Activated CD8-positive, alpha-beta memory T cell treated with anti-CD3 and anti-CD28 coated beads, Interleukin-2, amount 10 ng/mL, durations not matched to agents 7 days and 5 days (primary cell): ENCODE data around the gene NOL4. TPM values are rescaled to one million over a fixed set of nuclear protein-coding genes. Genes with fewer than 3 reads are reported as not detected.
"Not testable (repeated sequence)": the region's sequence is repeated elsewhere in the genome, so short reads cannot be mapped to it uniquely, and the experiment has no call there.

ENCODE experiments used
- ATAC-seq: fragments of 150-1000 bp; cut with Tn5 transposase; one replicate; pipeline ENCODE4 v1.10.0; 2021; ENCODE audit warnings: moderate library complexity
- CTCF ChIA-PET: fragments of 350-600 bp; sonication (Branson Sonifier 250); formaldehyde crosslinking; loops from one replicate; lab custom pipeline; 2021; ENCODE audit warnings: antibody characterized with exemption; lab: Charles Lee
- DNase-seq: peaks from one replicate; pipeline ENCODE4 v3.0.0-alpha.2; 2020
- H3K27ac Mint-ChIP-seq: one replicate; pipeline ENCODE4 v1.8.0; 2021; ENCODE audit warnings: mild to moderate bottlenecking, mixed read lengths
- H3K27me3 Mint-ChIP-seq: one replicate; pipeline ENCODE4 v1.8.0; 2021; ENCODE audit warnings: mixed read lengths
- H3K36me3 Mint-ChIP-seq: one replicate; pipeline ENCODE4 v1.8.0; 2021; ENCODE audit warnings: mild to moderate bottlenecking, mixed read lengths
- H3K4me1 Mint-ChIP-seq: one replicate; pipeline ENCODE4 v1.8.0; 2021; ENCODE audit warnings: mixed read lengths
- H3K4me3 Mint-ChIP-seq: one replicate; pipeline ENCODE4 v1.8.0; 2021; ENCODE audit warnings: mild to moderate bottlenecking, moderate library complexity, mixed read lengths
- H3K9me3 Mint-ChIP-seq: one replicate; pipeline ENCODE4 v1.8.0; 2022; ENCODE audit warnings: low read depth, mixed read lengths
- total RNA-seq, 2 experiments: library from RNA; stranded (reverse); gene quantifications; one replicate each; pipeline ENCODE4 v1.2.3, GENCODE V29; 2021

NOL4 gene, protein sequence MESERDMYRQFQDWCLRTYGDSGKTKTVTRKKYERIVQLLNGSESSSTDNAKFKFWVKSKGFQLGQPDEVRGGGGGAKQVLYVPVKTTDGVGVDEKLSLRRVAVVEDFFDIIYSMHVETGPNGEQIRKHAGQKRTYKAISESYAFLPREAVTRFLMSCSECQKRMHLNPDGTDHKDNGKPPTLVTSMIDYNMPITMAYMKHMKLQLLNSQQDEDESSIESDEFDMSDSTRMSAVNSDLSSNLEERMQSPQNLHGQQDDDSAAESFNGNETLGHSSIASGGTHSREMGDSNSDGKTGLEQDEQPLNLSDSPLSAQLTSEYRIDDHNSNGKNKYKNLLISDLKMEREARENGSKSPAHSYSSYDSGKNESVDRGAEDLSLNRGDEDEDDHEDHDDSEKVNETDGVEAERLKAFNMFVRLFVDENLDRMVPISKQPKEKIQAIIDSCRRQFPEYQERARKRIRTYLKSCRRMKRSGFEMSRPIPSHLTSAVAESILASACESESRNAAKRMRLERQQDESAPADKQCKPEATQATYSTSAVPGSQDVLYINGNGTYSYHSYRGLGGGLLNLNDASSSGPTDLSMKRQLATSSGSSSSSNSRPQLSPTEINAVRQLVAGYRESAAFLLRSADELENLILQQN
- total RNA-seq = not detected

- H3K36me3 Mint-ChIP-seq = peaks cover 3% of the 10 kb centered on the region
- no peaks in the 10 kb centered on the region for H3K9me3 Mint-ChIP-seq
- H3K4me3 Mint-ChIP-seq = no peak within 1 kb of the TSS
- no peak for ATAC-seq
- DNase-seq = no peak
- CTCF ChIA-PET = no interaction called here
- H3K27me3 Mint-ChIP-seq = peaks cover 29% of the 10 kb centered on the region
- H3K27ac Mint-ChIP-seq = no peak within 1 kb of the TSS
- H3K4me1 Mint-ChIP-seq = no peaks in the 10 kb centered on the region
These were observed at the start of gene NOL4 for GRCh38 chr18:34224423-34225217. TSS of gene NOL4 (minus strand) at chr18:34224913. CDS start at chr18:34223253, 1,660 bp downstream.

DNA sequence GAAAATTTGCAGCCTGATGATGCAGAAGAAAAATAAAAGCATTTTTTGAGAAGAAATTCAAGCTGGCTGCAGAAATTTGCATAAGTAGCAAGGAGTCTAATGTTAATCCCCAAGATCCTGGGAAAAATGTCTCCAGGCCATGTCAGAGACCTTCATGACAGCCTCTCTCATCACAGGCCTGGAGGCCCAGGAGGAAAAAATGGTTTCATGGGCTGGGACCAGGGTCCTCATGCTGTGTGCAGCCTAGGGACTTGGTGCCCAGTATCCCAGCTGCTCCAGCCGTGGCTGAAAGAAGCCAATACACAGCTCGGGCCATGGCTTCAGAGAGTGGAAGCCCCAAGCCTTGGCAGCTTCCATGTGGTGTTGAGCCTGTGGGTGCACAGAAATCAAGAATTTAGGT is 41.3 kb upstream of the NOL4 start:
- H3K27me3 Mint-ChIP-seq, ATAC-seq, CTCF ChIA-PET, H3K4me3 Mint-ChIP-seq, H3K36me3 Mint-ChIP-seq, DNase-seq, H3K4me1 Mint-ChIP-seq, H3K27ac Mint-ChIP-seq: not testable (repeated sequence)
- H3K9me3 Mint-ChIP-seq = peaks cover 12% of the 10 kb centered on the region

- Mint-ChIP-seq H3K4me3 (no peak overlapping the region), H3K4me1 (no peaks in the 10 kb centered on the region), H3K9me3 (peaks cover 17% of the 10 kb centered on the region), H3K27me3 (no peaks in the 10 kb centered on the region), H3K36me3 (no peaks in the 10 kb centered on the region), H3K27ac (no peak overlapping the region)
- ATAC-seq = no peak
- no peak for DNase-seq
- CTCF ChIA-PET = no interaction called here
These were observed 37.4 kb upstream of the NOL4 start for GRCh38 chr18:34261865-34262780.

DNA sequence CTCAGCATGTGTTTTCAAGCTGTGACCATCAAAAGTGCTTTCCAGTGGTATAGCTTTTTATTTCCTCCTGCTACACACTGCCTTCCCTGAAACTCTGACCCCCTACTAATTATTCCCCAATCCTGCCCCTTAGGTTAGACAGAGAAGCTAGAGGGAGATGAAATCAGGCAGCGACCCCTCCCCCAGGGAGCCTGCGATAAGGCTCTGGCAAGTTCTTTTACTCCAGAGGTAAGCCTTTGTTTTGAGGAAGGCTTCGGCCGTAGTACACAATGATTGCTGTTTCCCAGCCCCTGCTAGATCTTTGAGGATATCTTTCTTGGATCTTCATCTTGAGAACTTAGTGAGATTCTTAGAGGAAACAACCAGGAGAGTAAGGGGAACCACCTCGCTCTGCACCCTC is 33.5 kb upstream of the NOL4 start:
- CTCF ChIA-PET = no interaction called here
- DNase-seq = no peak
- no peak for ATAC-seq
- Mint-ChIP-seq H3K36me3 (no peaks in the 10 kb centered on the region), H3K27ac (no peak overlapping the region), H3K9me3 (peaks cover 12% of the 10 kb centered on the region), H3K4me3 (no peak overlapping the region), H3K4me1 (no peaks in the 10 kb centered on the region), H3K27me3 (no peaks in the 10 kb centered on the region)

GRCh38 chr18:34251919-34252318 is 27.2 kb upstream of the NOL4 start:
- Mint-ChIP-seq H3K36me3 (no peaks in the 10 kb centered on the region), H3K9me3 (peaks cover 14% of the 10 kb centered on the region), H3K4me1 (no peaks in the 10 kb centered on the region), H3K27me3 (no peaks in the 10 kb centered on the region), H3K4me3 (no peak overlapping the region), H3K27ac (no peak overlapping the region)
- DNase-seq (no peak), ATAC-seq (no peak)
- CTCF ChIA-PET = no interaction called here

- H3K4me1 Mint-ChIP-seq = no peaks in the 10 kb centered on the region
These were observed 24.0 kb upstream of the NOL4 start for GRCh38 chr18:34248727-34249126.

GRCh38 chr18:34242739-34243138 is 18.0 kb upstream of the NOL4 start:
- CTCF ChIA-PET = no interaction called here
- ATAC-seq = no peak
- Mint-ChIP-seq H3K27ac (no peak overlapping the region), H3K36me3 (no peaks in the 10 kb centered on the region), H3K4me1 (no peaks in the 10 kb centered on the region), H3K27me3 (no peaks in the 10 kb centered on the region), H3K4me3 (no peak overlapping the region), H3K9me3 (peaks cover 12% of the 10 kb centered on the region)
- DNase-seq = no peak

More at GRCh38 chr18:34248727-34249126, 24.0 kb upstream of the NOL4 start:
- no peaks in the 10 kb centered on the region for H3K27me3 Mint-ChIP-seq
- no peak for ATAC-seq
- peaks cover 20% of the 10 kb centered on the region for H3K9me3 Mint-ChIP-seq
- H3K36me3 Mint-ChIP-seq = no peaks in the 10 kb centered on the region
- CTCF ChIA-PET = no interaction called here
- H3K4me3 Mint-ChIP-seq = no peak overlapping the region
- no peak for DNase-seq
- H3K27ac Mint-ChIP-seq = no peak overlapping the region

GRCh38 chr18:34233781-34234388 is 9.2 kb upstream of the NOL4 start:
- CTCF ChIA-PET, H3K27me3 Mint-ChIP-seq, DNase-seq: not testable (repeated sequence)

GRCh38 chr18:34225218-34225553 is 473 bp upstream of the NOL4 start:
- peaks cover 29% of the 10 kb centered on the region for H3K27me3 Mint-ChIP-seq
- H3K27ac Mint-ChIP-seq = no peak overlapping the region
- DNase-seq = no peak
- CTCF ChIA-PET = no interaction called here
- no peak overlapping the region for H3K4me3 Mint-ChIP-seq
- no peaks in the 10 kb centered on the region for H3K9me3 Mint-ChIP-seq
- no peaks in the 10 kb centered on the region for H3K4me1 Mint-ChIP-seq
- H3K36me3 Mint-ChIP-seq = peaks cover 3% of the 10 kb centered on the region
- ATAC-seq = no peak

More at GRCh38 chr18:34233781-34234388, 9.2 kb upstream of the NOL4 start:
- H3K27ac Mint-ChIP-seq, H3K4me3 Mint-ChIP-seq, ATAC-seq, H3K36me3 Mint-ChIP-seq, H3K9me3 Mint-ChIP-seq, H3K4me1 Mint-ChIP-seq: not testable (repeated sequence)

DNA sequence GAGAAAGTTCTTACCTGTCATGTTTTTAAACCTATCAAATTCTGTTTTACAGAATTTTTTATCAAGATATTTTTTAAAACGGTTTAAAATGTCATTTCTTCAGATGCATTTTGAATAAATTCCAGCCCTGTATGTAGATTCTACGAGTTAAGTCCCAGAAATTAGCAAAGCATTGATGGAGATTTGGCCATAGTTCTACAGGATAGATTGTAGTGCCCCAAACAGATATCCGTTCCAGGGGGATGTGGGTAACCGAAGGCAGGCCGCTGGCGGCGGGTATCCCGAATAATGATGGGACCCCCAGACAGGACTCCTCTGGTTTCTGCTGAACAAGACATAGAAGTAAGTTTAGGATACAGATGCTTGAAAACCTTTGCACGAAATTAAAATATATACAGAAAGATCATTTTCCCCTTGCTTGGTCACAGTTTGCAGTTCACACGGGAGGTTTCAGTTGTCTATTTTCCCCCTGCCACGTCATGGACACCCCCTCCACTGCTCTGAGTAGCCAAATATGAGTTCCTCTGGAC is 755 bp downstream of the NOL4 start:
- CTCF ChIA-PET = no interaction called here
- Mint-ChIP-seq H3K27me3 (peaks cover 29% of the 10 kb centered on the region), H3K36me3 (peaks cover 3% of the 10 kb centered on the region), H3K9me3 (no peaks in the 10 kb centered on the region), H3K4me3 (no peak overlapping the region), H3K4me1 (no peaks in the 10 kb centered on the region), H3K27ac (no peak overlapping the region)
- no peak for ATAC-seq
- DNase-seq = no peak

DNA sequence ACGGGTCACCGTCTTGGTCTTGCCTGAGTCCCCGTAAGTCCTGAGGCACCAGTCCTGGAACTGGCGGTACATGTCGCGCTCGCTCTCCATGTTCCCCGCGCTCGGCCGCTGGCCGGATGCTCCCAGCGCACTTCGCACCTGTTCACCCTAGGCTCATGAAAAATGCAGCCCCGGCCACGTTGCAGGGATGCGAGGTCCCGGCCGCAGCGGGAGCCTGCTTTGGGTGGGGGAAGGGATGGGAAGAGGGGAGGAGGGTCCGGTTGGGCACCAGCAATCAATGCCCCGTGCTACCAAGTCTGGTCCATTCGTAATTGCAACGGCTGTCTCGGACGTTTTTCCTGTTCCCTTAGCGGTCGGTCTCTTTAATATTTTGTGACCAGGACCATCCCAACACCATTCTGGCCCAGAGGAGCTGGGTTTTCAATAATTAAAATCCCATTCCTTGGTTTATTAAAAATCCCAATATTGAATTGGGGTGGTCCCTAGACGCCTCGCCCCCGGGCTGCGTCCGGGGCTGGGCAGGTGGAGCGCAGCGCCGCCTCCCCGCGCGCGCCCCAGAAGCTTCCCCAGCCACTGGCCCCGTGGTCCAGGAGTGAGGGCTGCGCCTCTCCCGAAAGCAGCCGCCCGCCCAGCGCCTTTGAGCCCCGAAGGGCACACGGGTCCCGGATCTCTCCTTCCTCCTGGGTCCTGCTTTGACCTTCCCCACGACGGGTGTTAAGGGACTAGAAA is 1.4 kb downstream of the NOL4 start:
- no peaks in the 10 kb centered on the region for H3K9me3 Mint-ChIP-seq
- ATAC-seq = no peak
- DNase-seq = no peak
- no peak overlapping the region for H3K4me3 Mint-ChIP-seq
- no peaks in the 10 kb centered on the region for H3K4me1 Mint-ChIP-seq
- H3K27ac Mint-ChIP-seq = no peak overlapping the region
- peaks cover 3% of the 10 kb centered on the region for H3K36me3 Mint-ChIP-seq
- peaks cover 29% of the 10 kb centered on the region for H3K27me3 Mint-ChIP-seq
- CTCF ChIA-PET = no interaction called here
